ENCODE data around the gene COL11A1.
"Not testable (repeated sequence)": the region's sequence is repeated elsewhere in the genome, so short reads cannot be mapped to it uniquely, and the experiment has no call there.

The COL11A1 gene

GRCh38 chr1:102857251-102857650, 251.1 kb downstream of the COL11A1 start:
- TF ChIP-seq POLR2A (IDR thresholded peaks at IDR 0.05; ENCODE audit: low read depth, low read length): no peak
- no peak for DNase-seq (ENCODE audit: insufficient read length, low spot score)
- no peak for FAIRE-seq

GRCh38 chr1:102853701-102854187, 254.6 kb downstream of the COL11A1 start:
- FAIRE-seq (no peak), DNase-seq (ENCODE audit: insufficient read length, low spot score) (no peak)
- no peak for TF ChIP-seq POLR2A (IDR thresholded peaks at IDR 0.05; ENCODE audit: low read depth, low read length)

GRCh38 chr1:102853136-102853535, 255.2 kb downstream of the COL11A1 start:
- DNase-seq (ENCODE audit: insufficient read length, low spot score) (no peak), FAIRE-seq (no peak)
- no peak for TF ChIP-seq POLR2A (IDR thresholded peaks at IDR 0.05; ENCODE audit: low read depth, low read length)

GRCh38 chr1:102852613-102853012, 255.7 kb downstream of the COL11A1 start:
- DNase-seq (ENCODE audit: insufficient read length, low spot score) (no peak), FAIRE-seq (no peak)
- no peak for TF ChIP-seq POLR2A (IDR thresholded peaks at IDR 0.05; ENCODE audit: low read depth, low read length)

GRCh38 chr1:102851616-102852015, 256.7 kb downstream of the COL11A1 start:
- TF ChIP-seq POLR2A (IDR thresholded peaks at IDR 0.05; ENCODE audit: low read depth, low read length): no peak
- FAIRE-seq (no peak), DNase-seq (ENCODE audit: insufficient read length, low spot score) (no peak)

GRCh38 chr1:102842606-102843005, 265.7 kb downstream of the COL11A1 start:
- FAIRE-seq (no peak), DNase-seq (ENCODE audit: insufficient read length, low spot score) (no peak)
- TF ChIP-seq POLR2A (IDR thresholded peaks at IDR 0.05; ENCODE audit: low read depth, low read length): no peak

- no peak for TF ChIP-seq POLR2A (IDR thresholded peaks at IDR 0.05; ENCODE audit: low read depth, low read length)
- DNase-seq (ENCODE audit: insufficient read length, low spot score) (no peak), FAIRE-seq (no peak)
Measured at GRCh38 chr1:102840741-102841140, 267.6 kb downstream of the COL11A1 start.

GRCh38 chr1:102838016-102838415, 270.3 kb downstream of the COL11A1 start:
- DNase-seq (ENCODE audit: insufficient read length, low spot score) (no peak), FAIRE-seq (peak; percentile 55)
- TF ChIP-seq POLR2A (IDR thresholded peaks at IDR 0.05; ENCODE audit: low read depth, low read length): no peak

GRCh38 chr1:102837551-102837950, 270.8 kb downstream of the COL11A1 start:
- DNase-seq (ENCODE audit: insufficient read length, low spot score) (no peak), FAIRE-seq (peak; percentile 48)
- no peak for TF ChIP-seq POLR2A (IDR thresholded peaks at IDR 0.05; ENCODE audit: low read depth, low read length)

GRCh38 chr1:102836991-102837390, 271.3 kb downstream of the COL11A1 start:
- no peak for FAIRE-seq
- no peak for TF ChIP-seq POLR2A (IDR thresholded peaks at IDR 0.05; ENCODE audit: low read depth, low read length)

GRCh38 chr1:102834688-102835320, 273.5 kb downstream of the COL11A1 start:
- no peak for TF ChIP-seq POLR2A (IDR thresholded peaks at IDR 0.05; ENCODE audit: low read depth, low read length)
- FAIRE-seq (peak; percentile 52), DNase-seq (ENCODE audit: insufficient read length, low spot score) (no peak)

More at GRCh38 chr1:102836991-102837390, 271.3 kb downstream of the COL11A1 start:
- no peak for DNase-seq (ENCODE audit: insufficient read length, low spot score)

- no peak for DNase-seq (ENCODE audit: insufficient read length, low spot score)
- no peak for TF ChIP-seq POLR2A (IDR thresholded peaks at IDR 0.05; ENCODE audit: low read depth, low read length)
- FAIRE-seq: no peak
Measured at GRCh38 chr1:102833151-102833550, 275.2 kb downstream of the COL11A1 start.

GRCh38 chr1:102826706-102827105, 281.6 kb downstream of the COL11A1 start:
- not testable (repeated sequence) for DNase-seq (ENCODE audit: insufficient read length, low spot score)

More at GRCh38 chr1:102826706-102827105, 281.6 kb downstream of the COL11A1 start:
- FAIRE-seq: not testable (repeated sequence)

Data from H54 (cell line).